Measurements from ENCODE around the gene XAGE2. TPM values are rescaled to one million over a fixed set of nuclear protein-coding genes. Genes with fewer than 3 reads are reported as not detected.

Gene XAGE2
- total RNA-seq, 4 donors from 2014 or later, result not detected

DNA sequence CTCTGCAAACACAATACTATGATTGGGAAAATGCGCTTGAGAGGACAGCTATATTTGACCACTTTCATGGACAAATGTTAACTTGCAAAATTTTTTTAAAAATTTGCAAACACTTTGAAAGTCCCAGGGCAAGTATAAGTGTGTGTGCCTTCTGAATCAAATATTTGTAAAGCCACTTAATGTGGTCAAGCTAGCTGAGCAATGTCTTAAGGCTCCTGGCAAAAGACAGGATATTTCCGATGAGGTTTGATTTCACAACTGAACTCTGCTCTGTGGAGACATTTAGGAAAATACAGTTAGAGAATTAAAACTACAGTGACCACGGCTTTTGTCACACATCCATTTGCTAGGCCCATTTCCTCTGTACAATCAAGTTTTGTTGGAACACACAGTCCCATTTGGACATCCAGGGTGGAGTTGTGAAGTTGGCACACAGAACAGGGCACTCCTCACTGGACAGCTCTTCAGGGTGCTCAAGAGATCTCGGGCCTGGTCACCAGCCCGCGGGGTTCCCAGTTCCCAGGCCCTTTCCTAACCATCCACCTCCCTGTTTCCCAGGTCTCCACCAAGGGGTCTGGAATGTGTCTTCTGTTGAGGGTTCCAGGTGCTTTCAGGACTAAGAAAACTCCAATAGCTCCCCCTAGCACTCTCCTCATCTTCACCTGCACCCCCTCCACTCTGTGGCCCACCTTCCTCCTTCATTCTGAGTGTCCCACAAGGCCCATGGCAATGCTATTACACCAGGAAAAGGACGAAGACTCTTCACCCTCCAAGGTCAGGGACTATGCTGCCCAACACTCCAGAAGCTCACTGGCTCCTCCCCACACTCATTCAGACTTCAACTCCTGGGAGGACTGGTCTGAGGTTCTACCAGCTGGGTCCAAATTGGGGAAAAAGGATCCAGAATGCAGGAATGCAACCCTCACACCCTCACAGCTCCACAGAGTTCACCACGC is 41.9 kb downstream of the XAGE2 start:
- no peak for ATAC-seq (ENCODE audit: low FRiP score)
- DNase-seq (ENCODE audit: low spot score), result no peak
- TF ChIP-seq, protein P1, sequence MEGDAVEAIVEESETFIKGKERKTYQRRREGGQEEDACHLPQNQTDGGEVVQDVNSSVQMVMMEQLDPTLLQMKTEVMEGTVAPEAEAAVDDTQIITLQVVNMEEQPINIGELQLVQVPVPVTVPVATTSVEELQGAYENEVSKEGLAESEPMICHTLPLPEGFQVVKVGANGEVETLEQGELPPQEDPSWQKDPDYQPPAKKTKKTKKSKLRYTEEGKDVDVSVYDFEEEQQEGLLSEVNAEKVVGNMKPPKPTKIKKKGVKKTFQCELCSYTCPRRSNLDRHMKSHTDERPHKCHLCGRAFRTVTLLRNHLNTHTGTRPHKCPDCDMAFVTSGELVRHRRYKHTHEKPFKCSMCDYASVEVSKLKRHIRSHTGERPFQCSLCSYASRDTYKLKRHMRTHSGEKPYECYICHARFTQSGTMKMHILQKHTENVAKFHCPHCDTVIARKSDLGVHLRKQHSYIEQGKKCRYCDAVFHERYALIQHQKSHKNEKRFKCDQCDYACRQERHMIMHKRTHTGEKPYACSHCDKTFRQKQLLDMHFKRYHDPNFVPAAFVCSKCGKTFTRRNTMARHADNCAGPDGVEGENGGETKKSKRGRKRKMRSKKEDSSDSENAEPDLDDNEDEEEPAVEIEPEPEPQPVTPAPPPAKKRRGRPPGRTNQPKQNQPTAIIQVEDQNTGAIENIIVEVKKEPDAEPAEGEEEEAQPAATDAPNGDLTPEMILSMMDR (IDR thresholded peaks at IDR 0.05), result no peak

DNA sequence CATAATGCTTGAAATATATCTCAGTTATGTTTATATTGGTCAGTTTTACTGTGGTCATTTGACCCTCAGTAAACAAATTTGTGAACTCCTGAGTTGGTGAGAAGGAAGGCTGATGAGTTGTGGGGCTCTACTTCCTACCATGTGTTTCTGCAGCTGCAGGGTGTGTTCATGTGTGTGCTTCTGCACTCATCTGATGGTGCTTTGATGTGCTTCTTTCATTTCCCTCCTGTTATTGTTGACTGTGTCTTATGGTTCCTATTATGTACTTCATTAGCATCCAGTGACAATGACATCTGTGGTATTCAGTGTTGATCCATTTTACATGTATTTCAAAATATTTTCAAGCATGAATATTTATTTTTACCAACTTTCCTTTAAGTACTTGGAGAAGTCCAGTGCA is 46.5 kb downstream of the XAGE2 start:
- TF ChIP-seq, protein P1 (IDR thresholded peaks at IDR 0.05), result no peak
- DNase-seq (ENCODE audit: low spot score) (no peak), ATAC-seq (ENCODE audit: low FRiP score) (no peak)

DNA sequence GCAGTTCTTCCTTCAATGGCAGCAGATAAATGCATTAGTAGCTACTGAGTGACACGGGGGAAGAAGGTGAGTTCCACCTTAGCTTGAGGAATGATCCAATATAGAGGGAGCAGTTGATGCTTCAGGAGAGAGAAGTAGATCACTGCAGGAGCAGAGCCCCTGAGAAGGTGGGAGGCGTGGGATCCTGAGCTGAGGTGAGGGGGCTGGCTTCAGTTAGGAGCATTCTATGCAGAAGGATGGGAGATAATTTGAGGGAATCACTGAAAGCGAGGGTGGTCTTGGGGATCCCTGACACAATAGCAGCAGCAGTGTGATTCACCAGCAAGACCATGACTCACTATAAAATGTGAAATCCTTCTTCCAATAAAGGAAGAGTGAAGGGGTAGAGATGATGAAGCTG is 48.0 kb downstream of the XAGE2 start:
- no peak for DNase-seq (ENCODE audit: low spot score)
- TF ChIP-seq, protein P1 (IDR thresholded peaks at IDR 0.05), result no peak
- ATAC-seq (ENCODE audit: low FRiP score), result no peak

DNA sequence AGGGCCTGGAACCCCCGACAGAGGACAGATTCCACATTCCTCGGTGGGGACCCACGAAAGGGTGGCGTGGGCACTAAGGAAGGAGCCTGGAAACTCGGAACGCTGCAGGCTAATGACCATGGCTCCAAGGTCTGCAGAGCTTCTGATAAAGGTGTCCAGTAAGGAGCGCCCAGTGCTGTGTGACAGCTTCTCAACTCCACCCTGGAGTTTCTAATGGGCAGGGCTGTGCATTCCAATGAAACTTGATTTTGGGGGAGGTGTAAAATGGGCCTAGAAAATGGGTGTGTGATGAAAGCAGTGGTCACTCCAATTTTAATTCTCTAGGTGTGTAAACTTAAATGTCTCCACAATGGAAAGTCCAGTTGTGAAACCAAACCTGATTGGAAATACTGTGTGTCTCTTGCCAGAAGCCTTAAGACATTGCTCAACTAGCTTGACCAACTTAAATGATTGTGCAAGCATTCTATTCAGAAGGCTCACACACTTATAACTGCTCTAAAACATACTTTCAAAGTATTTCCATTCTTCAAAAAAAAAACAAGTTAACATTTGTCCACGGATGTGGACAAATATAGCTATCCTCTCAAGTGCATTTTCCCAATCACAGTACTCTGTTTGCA is 52.1 kb downstream of the XAGE2 start:
- no peak for DNase-seq (ENCODE audit: low spot score)
- TF ChIP-seq, protein P1 (IDR thresholded peaks at IDR 0.05), result no peak
- ATAC-seq (ENCODE audit: low FRiP score), result peak; percentile 38

GRCh38 chrX:52422884-52423283 is 54.1 kb downstream of the XAGE2 start:
- TF ChIP-seq, protein P1 (IDR thresholded peaks at IDR 0.05), result no peak
- ATAC-seq (ENCODE audit: low FRiP score), result peak; percentile 72
- no peak for DNase-seq (ENCODE audit: low spot score)

GRCh38 chrX:52424656-52425055 is 55.8 kb downstream of the XAGE2 start:
- TF ChIP-seq, protein P1 (IDR thresholded peaks at IDR 0.05), result no peak
- DNase-seq (ENCODE audit: low spot score) (no peak), ATAC-seq (ENCODE audit: low FRiP score) (no peak)

Small RNA genes within 50 kb of the gene (small RNA-seq; reads per million reads assigned to genes)
- not detected for gene MIR8088

Other genes starting within 250 kb of the XAGE2 start
- 1 to 10 TPM in 2 of 4 donors, under 1 TPM in 2; 0.47 to 6.4 (median 3.3) TPM for gene MAGED4, start 184.1 kb upstream of the XAGE2 start, total RNA-seq
- not detected for gene XAGE1A, start 126.8 kb downstream of the XAGE2 start, total RNA-seq
- gene XAGE1B, start 148.0 kb downstream of the XAGE2 start, total RNA-seq, result not detected

Data from omental fat pad (tissue), 4 donors.